Ishikawa (cell line): Measurements from ENCODE around the gene UBE2H.
A peak's percentile ranks its signal among the peaks of the same experiment; 100 is the strongest.

Experiments used
- CEBPB ChIP-seq: IDR thresholded peaks from 2 replicates; pipeline ENCODE4 v1.6.1; 2012
- CREB1 ChIP-seq: IDR thresholded peaks from 2 replicates; pipeline ENCODE4 v1.6.1; 2012; ENCODE audit warnings: low read depth
- EGR1 ChIP-seq: IDR thresholded peaks from 2 replicates; pipeline ENCODE4 v1.6.1; 2012
- EP300 ChIP-seq: IDR thresholded peaks from 2 replicates; pipeline ENCODE4 v1.6.1; 2012; ENCODE audit warnings: borderline replicate concordance
- FOXM1 ChIP-seq: IDR thresholded peaks from 2 replicates; pipeline ENCODE4 v1.6.1; 2012; ENCODE audit warnings: low read depth, borderline replicate concordance
- MAX ChIP-seq: IDR thresholded peaks from 2 replicates; pipeline ENCODE4 v1.6.1; 2012
- NFIC ChIP-seq: IDR thresholded peaks from 2 replicates; pipeline ENCODE4 v1.6.1; 2012
- RAD21 ChIP-seq: IDR thresholded peaks from 2 replicates; pipeline ENCODE4 v1.6.1; 2012; ENCODE audit warnings: low read depth
- REST ChIP-seq: IDR thresholded peaks from 2 replicates; pipeline ENCODE4 v1.6.1; 2012; ENCODE audit warnings: low read depth, mild to moderate bottlenecking
- TAF1 ChIP-seq: IDR thresholded peaks from 2 replicates; pipeline ENCODE4 v1.6.1; 2012; ENCODE audit warnings: low read depth, mild to moderate bottlenecking
- TCF12 ChIP-seq: IDR thresholded peaks from 2 replicates; pipeline ENCODE4 v1.6.1; 2012; ENCODE audit warnings: low read depth
- TEAD4 ChIP-seq: IDR thresholded peaks from 2 replicates; pipeline ENCODE4 v1.6.1; 2012
- USF1 ChIP-seq: IDR thresholded peaks from 2 replicates; pipeline ENCODE4 v1.6.1; 2012
- YY1 ChIP-seq: IDR thresholded peaks from 2 replicates; pipeline ENCODE4 v1.6.1; 2012; ENCODE audit warnings: low read depth
- ZBTB7A ChIP-seq: IDR thresholded peaks from 2 replicates; pipeline ENCODE4 v1.6.1; 2012; ENCODE audit warnings: low read depth

UBE2H gene

GRCh38 chr7:129835569-129835968, 117.2 kb downstream of the UBE2H start:
- TF ChIP-seq REST (no peak), EP300 (no peak), NFIC (no peak), FOXM1 (no peak), ZBTB7A (no peak)

- TF ChIP-seq TAF1 (no peak), RAD21 (no peak), TEAD4 (no peak), YY1 (no peak)
These were observed 120.0 kb downstream of the UBE2H start for GRCh38 chr7:129832701-129833227.

- TF ChIP-seq REST (no peak), TAF1 (no peak), EGR1 (no peak), CREB1 (no peak), RAD21 (no peak), USF1 (no peak), TCF12 (no peak), ZBTB7A (no peak), EP300 (no peak), YY1 (no peak), TEAD4 (no peak), MAX (no peak), NFIC (no peak)
These were observed 120.5 kb downstream of the UBE2H start for GRCh38 chr7:129832282-129832681.

GRCh38 chr7:129831424-129832058, 121.2 kb downstream of the UBE2H start:
- peak; percentile 21 for TF ChIP-seq RAD21
- TF ChIP-seq TCF12 = peak; percentile 96
- TF ChIP-seq ZBTB7A = peak; percentile 58; the same call in 1 of the 2 replicates
- no peak for TF ChIP-seq EGR1
- TF ChIP-seq MAX = peak; percentile 92
- TF ChIP-seq EP300 = peak; percentile 96
- TF ChIP-seq REST = no peak
- TF ChIP-seq YY1 = peak; percentile 78
- peak; percentile 97 for TF ChIP-seq TEAD4
- peak; percentile 86 for TF ChIP-seq CEBPB
- TF ChIP-seq NFIC = peak; percentile 96
- TF ChIP-seq CREB1 = no peak; the same call in 1 of the 2 replicates
- peak; percentile 83; the same call in 1 of the 2 replicates for TF ChIP-seq FOXM1
- no peak for TF ChIP-seq TAF1
- no peak for TF ChIP-seq USF1

GRCh38 chr7:129830949-129831348, 121.8 kb downstream of the UBE2H start:
- no peak for TF ChIP-seq EGR1
- no peak for TF ChIP-seq NFIC
- TF ChIP-seq RAD21 = no peak
- TF ChIP-seq CEBPB = no peak
- TF ChIP-seq TEAD4 = no peak
- no peak for TF ChIP-seq MAX
- TF ChIP-seq ZBTB7A = no peak
- TF ChIP-seq YY1 = no peak
- TF ChIP-seq REST = no peak
- TF ChIP-seq TAF1 = no peak
- no peak for TF ChIP-seq FOXM1
